GM12891 (cell line): ENCODE data around the gene C1QTNF12.

Experiments
- POLR2AphosphoS5 ChIP-seq: IDR thresholded peaks from 2 replicates; pipeline ENCODE4 v1.6.1; 2011; ENCODE audit warnings: low read depth, low read length, control low read depth
- TAF1 ChIP-seq: IDR thresholded peaks from 2 replicates; pipeline ENCODE4 v1.6.1; 2011; ENCODE audit warnings: low read depth, low read length, control low read depth

- TF ChIP-seq TAF1 (no peak), POLR2AphosphoS5 (no peak)
Measured at GRCh38 chr1:1194723-1195122, 51.8 kb downstream of the C1QTNF12 start.
